GM18868 (cell line): Measurements from ENCODE around the gene DGCR6.
"Not testable (repeated sequence)": the region's sequence is repeated elsewhere in the genome, so short reads cannot be mapped to it uniquely, and the experiment has no call there.

Experiments
- ATAC-seq: cut with Tn5 transposase; IDR thresholded peaks from one replicate; pipeline ENCODE4 v1.9.1; 2021; ENCODE audit warnings: mild to moderate bottlenecking, moderate library complexity; ENCODE audit not compliant: unreplicated experiment

The DGCR6 gene

GRCh38 chr22:18905540-18906409 lies at the start of gene DGCR6:
DGCR6 (plus strand) TSS chr22:18906320; CDS start chr22:18906375, 55 bp downstream.
- peak; percentile 92 for ATAC-seq

GRCh38 chr22:18859314-18859713 lies 46.8 kb upstream of the DGCR6 start:
- ATAC-seq: not testable (repeated sequence)

GRCh38 chr22:18881260-18881659 lies 24.9 kb upstream of the DGCR6 start:
- not testable (repeated sequence) for ATAC-seq

- not testable (repeated sequence) for ATAC-seq
These were observed 21.7 kb upstream of the DGCR6 start for GRCh38 chr22:18884465-18884864.

GRCh38 chr22:18888115-18888514 lies 18.0 kb upstream of the DGCR6 start:
- no peak for ATAC-seq

GRCh38 chr22:18890510-18891192 lies 15.5 kb upstream of the DGCR6 start:
- peak; percentile 63 for ATAC-seq

- not testable (repeated sequence) for ATAC-seq
These were observed 12.3 kb upstream of the DGCR6 start for GRCh38 chr22:18893775-18894174.

- not testable (repeated sequence) for ATAC-seq
These were observed 10.0 kb upstream of the DGCR6 start for GRCh38 chr22:18896037-18896657.

- not testable (repeated sequence) for ATAC-seq
These were observed 258 bp downstream of the DGCR6 start for GRCh38 chr22:18906410-18906745.

GRCh38 chr22:18906896-18907295 lies 776 bp downstream of the DGCR6 start:
- ATAC-seq: no peak

GRCh38 chr22:18909556-18909955 lies 3.4 kb downstream of the DGCR6 start:
- ATAC-seq: no peak

- ATAC-seq: not testable (repeated sequence)
These were observed 5.4 kb downstream of the DGCR6 start for GRCh38 chr22:18911535-18911934.

GRCh38 chr22:18912264-18912946 lies 6.3 kb downstream of the DGCR6 start:
- ATAC-seq: not testable (repeated sequence)

- ATAC-seq: not testable (repeated sequence)
These were observed 8.4 kb downstream of the DGCR6 start for GRCh38 chr22:18914558-18914957.

GRCh38 chr22:18915550-18915949 lies 9.4 kb downstream of the DGCR6 start:
- not testable (repeated sequence) for ATAC-seq

- not testable (repeated sequence) for ATAC-seq
These were observed 11.7 kb downstream of the DGCR6 start for GRCh38 chr22:18917818-18918217.

- not testable (repeated sequence) for ATAC-seq
These were observed 14.3 kb downstream of the DGCR6 start for GRCh38 chr22:18920257-18920902.

GRCh38 chr22:18925368-18926064 lies 19.4 kb downstream of the DGCR6 start:
- ATAC-seq: no peak

GRCh38 chr22:18927020-18927419 lies 20.9 kb downstream of the DGCR6 start:
- ATAC-seq: no peak

GRCh38 chr22:18927573-18927972 lies 21.5 kb downstream of the DGCR6 start:
- no peak for ATAC-seq
